Activated naive CD8-positive, alpha-beta T cell treated with anti-CD3 and anti-CD28 coated beads, Interleukin-2, amount 50 U/mL, for 16 hours (primary cell): ENCODE data around the gene SOX6.
"Not testable (repeated sequence)": the region's sequence is repeated elsewhere in the genome, so short reads cannot be mapped to it uniquely, and the experiment has no call there.

Source experiments
- DNase-seq: peaks from one replicate; pipeline ENCODE4 v3.0.0-alpha.2; 2020; ENCODE audit warnings: low read depth, low spot score

SOX6 gene

GRCh38 chr11:16356057-16356760 lies at the start of gene SOX6:
Gene SOX6 (minus strand): TSS chr11:16356546. CDS start chr11:16341248, 15,298 bp downstream.
- DNase-seq = no peak

GRCh38 chr11:16404781-16405285 lies 48.5 kb upstream of the SOX6 start:
- no peak for DNase-seq

DNA sequence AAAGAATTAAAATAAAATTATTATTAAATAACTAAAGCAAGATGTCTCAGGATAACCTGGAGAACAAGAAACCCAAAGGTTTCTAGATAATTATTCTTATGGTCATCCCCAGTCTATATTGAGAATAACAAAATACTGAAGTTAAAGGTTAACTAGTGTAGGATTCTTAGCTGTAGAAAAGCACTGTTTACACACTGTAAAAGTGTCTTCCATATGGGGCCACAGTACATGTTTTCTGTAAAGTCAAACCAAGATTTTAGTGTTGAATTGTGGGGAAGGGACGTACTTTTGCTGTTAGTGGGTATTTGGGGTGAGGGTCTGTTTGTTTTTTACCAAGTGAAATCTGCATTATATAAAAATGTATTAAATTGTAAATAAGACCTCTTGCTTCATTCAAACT lies 47.5 kb upstream of the SOX6 start:
- no peak for DNase-seq

GRCh38 chr11:16403448-16403803 lies 47.1 kb upstream of the SOX6 start:
- DNase-seq = no peak

GRCh38 chr11:16402654-16403447 lies 46.5 kb upstream of the SOX6 start:
- DNase-seq = no peak

DNA sequence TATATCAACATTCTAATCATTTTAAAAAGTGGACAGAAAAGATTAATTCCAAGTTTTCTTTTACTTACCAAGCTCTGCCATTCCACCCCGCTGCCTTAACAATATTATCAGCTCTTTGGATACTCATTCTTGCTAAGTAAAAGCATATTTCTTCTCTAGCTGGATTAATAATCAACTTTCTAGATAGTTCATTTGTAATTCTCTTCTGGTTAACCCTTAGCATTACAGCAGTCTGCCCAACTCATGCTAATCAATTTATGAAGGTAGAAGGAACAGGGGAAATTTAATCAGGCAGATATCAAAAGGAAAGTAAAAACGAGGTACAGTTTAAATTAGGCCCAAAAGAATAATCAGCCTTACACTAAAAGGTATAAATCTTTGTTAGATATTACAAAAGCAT lies 41.0 kb upstream of the SOX6 start:
- no peak for DNase-seq

GRCh38 chr11:16395601-16396000 lies 39.3 kb upstream of the SOX6 start:
- no peak for DNase-seq

GRCh38 chr11:16394947-16395346 lies 38.6 kb upstream of the SOX6 start:
- DNase-seq = no peak

- no peak for DNase-seq
Measured at GRCh38 chr11:16393340-16393739, 37.0 kb upstream of the SOX6 start.

- no peak for DNase-seq
Measured at GRCh38 chr11:16392616-16393015, 36.3 kb upstream of the SOX6 start.

DNA sequence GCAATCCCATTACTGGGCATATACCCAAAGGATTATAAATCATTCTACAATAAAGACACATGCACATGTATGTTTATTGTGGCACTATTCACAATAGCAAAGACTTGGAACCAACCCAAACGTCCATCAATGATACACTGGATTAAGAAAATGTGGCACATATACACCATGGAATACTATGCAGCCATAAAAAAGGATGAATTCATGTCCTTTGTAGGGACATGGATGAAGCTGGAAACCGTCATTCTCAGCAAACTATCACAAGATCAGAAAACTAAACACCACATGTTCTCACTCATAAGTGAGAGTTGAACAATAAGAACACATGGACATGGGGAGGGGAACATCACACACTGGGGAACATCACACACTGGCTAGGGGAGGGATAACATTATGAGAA lies 34.5 kb upstream of the SOX6 start:
- DNase-seq = not testable (repeated sequence)

DNA sequence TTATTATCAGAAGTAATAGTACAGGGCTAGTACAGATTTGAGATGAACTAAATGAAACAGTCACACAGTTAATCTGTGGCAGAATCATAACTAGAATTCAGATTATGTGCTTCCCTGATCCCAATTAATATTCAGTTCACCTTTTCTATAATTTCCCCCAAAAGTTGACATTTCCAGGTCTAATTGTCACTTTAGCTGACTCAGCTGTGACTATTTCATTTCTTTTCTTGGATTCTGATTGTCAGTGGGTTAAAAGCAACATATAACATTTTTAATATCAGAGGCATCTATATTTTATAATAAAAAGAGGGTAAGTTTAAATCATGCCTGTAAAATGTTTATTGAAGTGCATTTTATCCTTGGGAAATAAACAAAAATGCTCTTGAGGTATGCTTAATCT lies 28.8 kb upstream of the SOX6 start:
- DNase-seq = no peak

DNA sequence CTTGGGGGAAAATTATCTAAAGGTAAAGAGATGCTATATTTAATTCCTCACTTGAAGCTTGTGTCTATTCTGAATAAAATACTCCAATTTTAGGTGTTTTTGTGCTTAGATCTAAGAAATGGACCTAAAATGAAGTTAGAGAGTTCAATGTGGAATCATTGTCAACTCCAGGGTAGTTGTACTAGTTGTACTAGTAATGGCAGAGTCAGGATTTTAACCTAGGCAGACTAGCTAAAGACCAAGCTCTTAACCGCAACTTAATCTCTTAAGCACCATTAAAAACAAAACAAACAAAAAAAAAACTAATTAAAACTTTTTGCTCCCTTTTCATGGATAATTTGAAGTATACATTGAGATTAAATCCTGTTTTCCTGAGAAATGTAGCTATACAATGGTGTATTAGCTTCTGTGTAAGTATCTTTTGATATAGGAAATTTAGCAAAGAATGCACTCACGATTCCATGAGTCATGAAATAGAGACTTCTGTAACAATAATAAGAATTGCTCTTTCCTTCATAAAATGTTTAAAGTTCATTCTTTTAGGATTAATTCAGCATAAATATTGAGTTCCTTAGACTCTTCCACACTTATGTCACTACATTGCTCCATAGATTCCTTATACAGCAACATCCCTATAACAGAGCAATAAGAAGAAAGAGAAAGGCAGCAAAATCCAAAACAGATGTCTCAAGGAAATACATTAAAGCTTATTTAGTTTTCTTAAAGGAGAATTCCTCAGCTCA lies 26.5 kb upstream of the SOX6 start:
- no peak for DNase-seq

- no peak for DNase-seq
Measured at GRCh38 chr11:16382186-16382585, 25.8 kb upstream of the SOX6 start.

DNA sequence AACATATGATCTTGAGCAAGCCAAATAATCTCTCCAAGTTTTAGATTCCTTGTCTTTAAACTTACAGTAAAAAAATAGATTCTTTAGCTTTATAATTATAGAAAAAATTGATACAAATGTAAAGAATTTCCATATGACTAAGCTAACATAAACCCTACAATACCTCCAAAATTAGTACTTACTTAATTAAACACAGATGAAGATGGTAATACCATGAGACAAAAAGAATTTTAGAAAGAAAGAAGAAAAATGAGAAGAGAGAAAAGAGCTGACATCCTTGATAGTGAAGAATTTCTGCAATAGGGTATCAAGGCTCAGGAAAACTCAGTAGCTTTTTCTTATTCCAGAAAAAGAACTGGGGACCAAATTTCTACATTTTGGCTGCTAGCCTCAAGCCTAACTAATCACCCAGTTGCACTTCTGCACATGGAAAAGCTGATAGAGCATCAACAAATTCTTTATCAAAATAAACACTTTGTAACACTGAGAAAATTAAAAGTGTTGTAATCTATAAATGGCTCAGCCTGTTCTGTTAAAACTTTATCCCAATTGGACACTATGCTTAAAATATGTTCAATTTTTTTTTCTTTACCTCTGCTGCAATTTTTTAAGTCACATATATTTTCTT lies 24.7 kb upstream of the SOX6 start:
- no peak for DNase-seq

DNA sequence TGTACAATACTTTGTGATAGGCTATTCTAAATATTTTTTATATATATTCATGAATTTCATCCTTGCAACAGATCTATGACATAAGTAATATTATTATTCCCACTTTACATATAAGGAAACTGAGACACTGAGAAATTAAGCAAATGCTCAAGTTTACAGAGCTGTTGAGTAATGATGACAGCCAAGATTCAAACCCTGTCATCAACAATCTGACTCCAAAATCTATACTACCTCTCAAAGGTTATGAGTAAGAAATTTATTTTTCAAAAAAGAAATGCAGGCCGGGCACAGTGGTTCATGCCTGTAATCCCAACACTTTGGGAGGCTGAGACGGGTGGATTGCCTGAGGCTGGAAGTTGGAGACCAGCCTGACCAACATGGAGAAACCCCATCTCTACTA lies 22.6 kb upstream of the SOX6 start:
- no peak for DNase-seq

- DNase-seq = no peak
Measured at GRCh38 chr11:16377746-16378145, 21.4 kb upstream of the SOX6 start.

DNA sequence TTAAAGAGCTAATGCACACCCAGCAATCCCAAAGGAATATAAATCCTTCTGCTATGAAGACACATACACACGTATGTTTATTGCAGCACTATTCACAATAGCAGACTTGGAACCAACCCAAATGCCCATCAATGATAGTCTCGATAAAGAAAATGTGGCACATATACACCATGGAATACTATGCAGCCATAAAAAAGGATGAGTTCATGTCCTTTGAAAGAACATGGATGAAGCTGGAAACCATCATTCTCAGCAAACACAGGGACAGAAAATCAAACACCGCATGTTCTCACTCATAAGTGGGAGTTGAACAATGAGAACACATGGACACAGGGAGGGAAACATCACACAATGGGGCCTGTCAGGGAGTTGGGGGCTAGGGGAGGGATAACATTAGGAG lies 19.3 kb upstream of the SOX6 start:
- DNase-seq = not testable (repeated sequence)

GRCh38 chr11:16373768-16374167 lies 17.4 kb upstream of the SOX6 start:
- no peak for DNase-seq

GRCh38 chr11:16372355-16372754 lies 16.0 kb upstream of the SOX6 start:
- no peak for DNase-seq

DNA sequence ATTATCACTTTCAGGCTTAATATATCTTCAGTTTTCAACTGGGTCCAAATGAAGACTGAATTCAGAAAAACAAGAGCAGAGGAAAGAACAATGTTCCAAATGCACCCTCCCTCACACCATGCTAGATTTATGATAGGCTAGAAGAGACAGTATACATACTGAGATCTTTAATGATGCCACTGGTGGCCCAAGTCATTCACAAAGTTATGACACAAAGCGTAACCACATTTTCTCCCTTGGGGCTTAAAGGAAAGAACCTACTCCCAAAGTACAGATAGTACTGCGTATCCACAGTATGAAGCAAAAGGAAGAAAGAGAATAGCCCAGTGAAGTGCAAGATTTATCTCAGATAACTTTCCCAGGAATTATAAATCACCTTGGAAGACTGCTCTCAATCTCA lies 10.9 kb upstream of the SOX6 start:
- DNase-seq = no peak
